KOPT-K1 (cell line): ENCODE data around the gene C15orf39.

ENCODE experiments used
- H3K27ac ChIP-seq: fragments of 200-600 bp; sonication (generic); 2 replicates; pipeline ENCODE4 v1.5.1; 2016; ENCODE audit warnings: antibody characterized with exemption, mild to moderate bottlenecking, low read depth, low read length; ENCODE audit not compliant: poor library complexity, severe bottlenecking
- H3K36me3 ChIP-seq: fragments of 200-600 bp; sonication (generic); 2 replicates; pipeline ENCODE4 v1.5.1; 2017; ENCODE audit warnings: antibody characterized with exemption, mild to moderate bottlenecking, low read length, moderate library complexity; ENCODE audit not compliant: insufficient read depth
- H3K9me3 ChIP-seq: fragments of 200-600 bp; sonication (generic); 2 replicates; pipeline ENCODE4 v1.5.1; 2017; ENCODE audit warnings: antibody characterized with exemption, low read length, mild to moderate bottlenecking; ENCODE audit not compliant: insufficient read depth, poor library complexity, severe bottlenecking

C15orf39 gene

DNA sequence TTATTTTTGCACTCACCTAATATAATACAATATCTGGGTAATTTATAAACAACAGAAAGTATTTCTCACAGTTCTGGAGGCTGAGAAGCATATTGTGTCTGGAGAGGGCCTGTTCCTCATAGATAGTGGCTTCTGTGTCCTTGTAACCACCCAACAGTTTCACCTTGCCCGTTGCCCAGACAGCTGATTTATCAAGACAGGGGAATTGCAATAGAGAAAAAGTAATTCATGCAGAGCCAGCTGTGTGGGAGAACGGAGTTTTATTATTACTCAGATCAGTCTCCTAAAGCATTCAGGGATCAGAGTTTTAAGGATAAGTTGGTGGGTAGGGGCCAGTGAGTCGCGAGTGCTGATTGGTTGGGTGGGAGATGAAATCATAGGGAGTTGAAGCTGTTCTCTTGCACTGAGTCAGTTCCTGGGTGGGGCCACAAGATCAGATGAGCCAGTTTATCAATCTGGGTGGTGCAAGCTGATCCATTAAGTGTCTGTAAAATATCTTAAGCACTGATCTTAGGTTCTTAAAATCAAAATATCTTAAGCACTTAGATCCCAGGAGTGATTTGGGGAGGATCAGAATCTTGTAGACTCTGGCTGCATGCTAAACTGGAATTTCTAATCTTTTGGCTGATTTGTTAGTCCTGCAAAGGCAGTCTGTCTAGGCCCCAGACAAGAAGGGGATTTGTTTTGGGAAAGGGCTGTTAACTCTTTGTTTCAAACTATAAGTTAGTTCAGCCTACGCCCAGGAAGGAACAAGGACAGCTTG is 33.9 kb upstream of the C15orf39 start:
- Histone ChIP-seq H3K9me3 (peaks cover 6% of the 10 kb centered on the region), H3K27ac (no peak overlapping the region)

GRCh38 chr15:75168374-75168773 is 33.3 kb upstream of the C15orf39 start:
- Histone ChIP-seq H3K27ac (no peak overlapping the region), H3K36me3 (no peaks in the 10 kb centered on the region), H3K9me3 (peaks cover 6% of the 10 kb centered on the region)

More for the DNA sequence above, 33.9 kb upstream of the C15orf39 start:
- H3K36me3 ChIP-seq, result no peaks in the 10 kb centered on the region

- no peak overlapping the region for H3K27ac ChIP-seq
- no peaks in the 10 kb centered on the region for H3K36me3 ChIP-seq
- peaks cover 6% of the 10 kb centered on the region for H3K9me3 ChIP-seq
Observed at GRCh38 chr15:75170203-75170602, 31.5 kb upstream of the C15orf39 start.

- H3K9me3 ChIP-seq, result peaks cover 6% of the 10 kb centered on the region
- H3K36me3 ChIP-seq, result no peaks in the 10 kb centered on the region
- no peak overlapping the region for H3K27ac ChIP-seq
Observed at GRCh38 chr15:75170711-75171341, 30.9 kb upstream of the C15orf39 start.

GRCh38 chr15:75171408-75171807 is 30.3 kb upstream of the C15orf39 start:
- Histone ChIP-seq H3K9me3 (peaks cover 6% of the 10 kb centered on the region), H3K36me3 (no peaks in the 10 kb centered on the region), H3K27ac (no peak overlapping the region)

- Histone ChIP-seq H3K36me3 (no peaks in the 10 kb centered on the region), H3K9me3 (peaks cover 6% of the 10 kb centered on the region), H3K27ac (no peak overlapping the region)
Observed at GRCh38 chr15:75172284-75172820, 29.3 kb upstream of the C15orf39 start.

DNA sequence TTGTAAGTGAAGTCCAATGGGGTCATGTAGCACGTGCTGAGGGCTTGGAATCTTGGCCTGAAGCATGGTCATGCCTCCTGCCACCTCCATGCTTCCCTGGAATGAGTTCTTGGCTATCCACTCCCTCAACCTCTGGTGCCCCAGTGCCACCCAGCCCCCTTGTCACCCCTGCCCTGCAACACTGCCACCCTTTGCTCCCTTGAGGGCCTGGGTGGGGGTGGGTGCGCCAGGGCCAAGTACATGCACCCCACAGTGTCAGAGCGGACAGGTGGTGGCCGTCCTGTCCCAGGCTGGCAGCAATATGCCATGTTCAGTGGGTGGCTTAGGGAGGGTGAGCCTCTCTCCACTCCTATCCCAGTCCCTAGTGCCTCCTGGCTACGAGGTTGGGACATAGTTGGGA is 27.6 kb upstream of the C15orf39 start:
- no peak overlapping the region for H3K27ac ChIP-seq
- peaks cover 5% of the 10 kb centered on the region for H3K9me3 ChIP-seq
- H3K36me3 ChIP-seq, result no peaks in the 10 kb centered on the region

GRCh38 chr15:75174729-75175128 is 27.0 kb upstream of the C15orf39 start:
- Histone ChIP-seq H3K27ac (no peak overlapping the region), H3K9me3 (no peaks in the 10 kb centered on the region), H3K36me3 (no peaks in the 10 kb centered on the region)

GRCh38 chr15:75176396-75176761 is 25.3 kb upstream of the C15orf39 start:
- Histone ChIP-seq H3K27ac (no peak overlapping the region), H3K36me3 (no peaks in the 10 kb centered on the region), H3K9me3 (no peaks in the 10 kb centered on the region)

DNA sequence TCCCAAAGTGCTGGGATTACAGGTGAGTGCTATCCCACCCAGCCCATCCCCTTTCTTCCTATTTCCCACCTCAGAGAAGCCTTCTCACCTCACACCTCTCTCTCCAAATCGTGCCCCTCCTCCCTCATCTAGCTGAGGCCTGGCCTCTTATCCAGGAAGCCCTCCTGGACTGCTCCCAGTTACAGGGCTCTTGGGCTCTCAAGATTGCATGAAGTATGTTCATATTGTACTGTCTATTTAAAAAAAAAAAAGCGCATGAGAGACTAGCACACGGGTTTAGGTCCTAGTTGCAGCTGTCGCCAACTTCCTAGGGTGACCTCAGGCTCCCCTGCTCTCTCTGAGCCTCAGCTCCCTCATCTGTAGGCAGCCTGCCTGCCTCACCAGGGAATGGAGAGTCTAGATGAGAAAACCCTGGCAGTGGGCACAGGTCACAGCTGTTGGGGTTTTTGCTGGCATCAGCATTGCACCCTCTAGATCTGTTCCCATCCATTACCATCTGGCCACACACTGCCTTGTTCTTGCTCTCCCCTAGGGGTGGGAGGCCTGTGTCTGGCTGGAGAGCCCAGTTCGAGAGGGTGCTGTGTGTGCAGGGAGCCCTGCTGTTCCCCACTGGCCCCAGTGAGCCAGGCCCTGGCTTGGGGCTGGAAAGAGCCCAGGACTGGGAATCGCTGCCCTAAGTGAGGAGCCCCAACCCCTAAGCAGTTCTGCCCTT is 24.2 kb upstream of the C15orf39 start:
- no peaks in the 10 kb centered on the region for H3K9me3 ChIP-seq
- no peaks in the 10 kb centered on the region for H3K36me3 ChIP-seq
- no peak overlapping the region for H3K27ac ChIP-seq

GRCh38 chr15:75178171-75178937 is 23.3 kb upstream of the C15orf39 start:
- no peaks in the 10 kb centered on the region for H3K36me3 ChIP-seq
- H3K27ac ChIP-seq, result no peak overlapping the region
- H3K9me3 ChIP-seq, result no peaks in the 10 kb centered on the region

DNA sequence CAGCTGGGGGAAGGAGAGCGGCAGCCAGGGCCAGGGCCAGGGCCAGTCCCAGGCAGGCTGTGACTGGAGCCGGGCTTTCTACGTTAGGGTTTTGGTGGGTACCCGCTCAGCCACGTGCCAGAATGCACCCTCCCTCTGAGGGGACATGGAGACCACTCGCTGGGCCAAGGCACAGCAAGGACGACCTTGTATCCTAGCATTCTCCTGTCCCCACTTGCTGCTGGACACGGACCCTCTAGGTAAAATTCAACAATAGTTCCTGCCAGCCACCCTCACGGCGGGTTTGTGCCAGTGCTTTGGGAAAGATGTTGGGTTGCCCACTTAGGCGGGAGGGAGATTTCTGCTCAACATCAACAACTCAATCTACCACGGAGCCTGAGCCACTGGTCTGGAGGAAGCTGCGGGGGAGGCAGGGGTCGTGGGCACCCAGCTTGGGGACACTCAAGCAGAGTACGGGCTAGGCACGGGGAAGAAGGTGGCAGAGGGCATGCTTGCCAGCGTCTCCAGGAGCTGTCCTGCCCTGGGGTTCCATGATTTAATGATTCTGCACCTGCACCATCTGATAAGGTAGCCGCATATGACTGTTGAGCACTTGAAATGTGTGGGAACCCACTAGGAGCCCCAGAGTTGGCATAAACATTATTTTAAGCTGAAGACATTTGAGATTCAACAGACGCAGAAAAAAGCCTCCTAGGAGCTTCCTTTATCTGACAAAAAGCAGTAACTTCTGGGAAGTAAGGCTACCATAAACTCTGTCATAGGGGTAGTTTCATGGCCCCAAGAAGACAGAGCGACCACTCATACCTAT is 22.5 kb upstream of the C15orf39 start:
- Histone ChIP-seq H3K27ac (no peak overlapping the region), H3K9me3 (no peaks in the 10 kb centered on the region), H3K36me3 (no peaks in the 10 kb centered on the region)

- no peak overlapping the region for H3K27ac ChIP-seq
- no peaks in the 10 kb centered on the region for H3K9me3 ChIP-seq
- no peaks in the 10 kb centered on the region for H3K36me3 ChIP-seq
Observed at GRCh38 chr15:75179746-75180140, 21.9 kb upstream of the C15orf39 start.

DNA sequence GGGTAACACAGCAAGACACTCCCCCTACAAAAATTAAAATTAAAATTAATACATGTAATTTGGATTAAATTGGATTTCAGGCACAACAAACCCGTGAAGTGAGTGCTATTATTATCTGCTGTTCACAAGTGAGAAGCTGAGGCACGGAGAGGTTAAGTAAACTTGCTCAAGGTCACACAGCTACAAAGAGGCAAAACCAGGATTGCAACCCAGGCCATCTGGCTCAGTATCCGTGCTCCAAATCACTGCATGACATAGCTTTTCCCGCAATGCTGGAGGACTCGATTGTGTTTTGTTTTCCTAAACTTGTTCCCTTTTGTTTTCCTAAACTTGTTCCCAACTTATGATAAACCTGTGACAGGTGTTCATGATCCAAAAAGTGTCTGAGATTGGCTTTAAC is 19.9 kb upstream of the C15orf39 start:
- Histone ChIP-seq H3K27ac (no peak overlapping the region), H3K36me3 (no peaks in the 10 kb centered on the region), H3K9me3 (no peaks in the 10 kb centered on the region)
